Measurements from ENCODE around the gene TRIM54. TPM values are rescaled to one million over a fixed set of nuclear protein-coding genes. Genes with fewer than 3 reads are reported as not detected.

TRIM54 gene
- total RNA-seq, 1 donor from 2014 or later = not detected

DNA sequence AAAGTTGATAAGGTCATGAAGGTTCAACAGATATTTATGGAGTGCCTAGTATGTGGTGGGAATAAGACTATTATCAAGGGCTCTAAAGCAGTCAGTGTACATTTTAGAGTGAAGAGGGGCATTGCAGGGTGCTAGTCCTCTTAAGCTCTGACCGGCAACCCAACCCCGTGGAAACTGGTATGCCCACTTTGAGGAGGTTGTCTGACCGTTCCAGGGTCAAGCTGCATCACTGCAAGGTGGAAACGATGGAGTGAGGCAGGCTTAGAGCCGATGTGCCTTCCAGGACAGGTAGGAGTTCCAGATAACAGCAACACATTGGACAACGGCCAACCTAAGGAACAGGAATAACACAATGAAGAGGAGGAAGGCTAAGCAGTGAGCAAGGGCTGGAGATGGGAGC is 27.4 kb downstream of the TRIM54 start:
- Mint-ChIP-seq H3K9me3 (ENCODE audit: unreplicated experiment) (peaks cover 4% of the 10 kb centered on the region), H3K4me1 (ENCODE audit: low read depth, unreplicated experiment) (no peaks in the 10 kb centered on the region), H3K27ac (ENCODE audit: unreplicated experiment) (no peak overlapping the region), H3K4me3 (ENCODE audit: unreplicated experiment) (no peak overlapping the region), H3K27me3 (ENCODE audit: low read depth, unreplicated experiment) (peaks cover 32% of the 10 kb centered on the region), H3K36me3 (ENCODE audit: low read depth, unreplicated experiment) (peaks cover 18% of the 10 kb centered on the region)
- Histone ChIP-seq H3K79me2 (ENCODE audit: insufficient read depth, low read length) (no peaks in the 10 kb centered on the region), H3K4me1 (ENCODE audit: insufficient read depth, low read length) (peaks cover 3% of the 10 kb centered on the region), H3K4me3 (ENCODE audit: insufficient read depth, low read depth, low read length) (no peak overlapping the region), H3K4me2 (ENCODE audit: low read length) (no peak overlapping the region), H3K27me3 (ENCODE audit: insufficient read depth, low read length) (peaks cover 41% of the 10 kb centered on the region), H3K27ac (ENCODE audit: low read depth, low read length) (no peak overlapping the region), H3K9ac (ENCODE audit: low read length) (no peak overlapping the region), H4K20me1 (ENCODE audit: insufficient read depth, low read length) (peaks cover 36% of the 10 kb centered on the region), H2AFZ (ENCODE audit: low read depth, low read length) (no peak overlapping the region), H3K9me3 (ENCODE audit: insufficient read depth, low read depth, low read length) (no peaks in the 10 kb centered on the region), H3K36me3 (ENCODE audit: insufficient read depth, low read length) (no peaks in the 10 kb centered on the region)
- FAIRE-seq (no peak), DNase-seq (ENCODE audit: low read depth) (no peak)
- TF ChIP-seq EZH2 (IDR thresholded peaks at IDR 0.05; ENCODE audit: insufficient read depth, low read length) = no peak
- TF ChIP-seq, protein P1, sequence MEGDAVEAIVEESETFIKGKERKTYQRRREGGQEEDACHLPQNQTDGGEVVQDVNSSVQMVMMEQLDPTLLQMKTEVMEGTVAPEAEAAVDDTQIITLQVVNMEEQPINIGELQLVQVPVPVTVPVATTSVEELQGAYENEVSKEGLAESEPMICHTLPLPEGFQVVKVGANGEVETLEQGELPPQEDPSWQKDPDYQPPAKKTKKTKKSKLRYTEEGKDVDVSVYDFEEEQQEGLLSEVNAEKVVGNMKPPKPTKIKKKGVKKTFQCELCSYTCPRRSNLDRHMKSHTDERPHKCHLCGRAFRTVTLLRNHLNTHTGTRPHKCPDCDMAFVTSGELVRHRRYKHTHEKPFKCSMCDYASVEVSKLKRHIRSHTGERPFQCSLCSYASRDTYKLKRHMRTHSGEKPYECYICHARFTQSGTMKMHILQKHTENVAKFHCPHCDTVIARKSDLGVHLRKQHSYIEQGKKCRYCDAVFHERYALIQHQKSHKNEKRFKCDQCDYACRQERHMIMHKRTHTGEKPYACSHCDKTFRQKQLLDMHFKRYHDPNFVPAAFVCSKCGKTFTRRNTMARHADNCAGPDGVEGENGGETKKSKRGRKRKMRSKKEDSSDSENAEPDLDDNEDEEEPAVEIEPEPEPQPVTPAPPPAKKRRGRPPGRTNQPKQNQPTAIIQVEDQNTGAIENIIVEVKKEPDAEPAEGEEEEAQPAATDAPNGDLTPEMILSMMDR (IDR thresholded peaks at IDR 0.05; ENCODE audit: insufficient read depth, low read depth, low read length) = no peak

DNA sequence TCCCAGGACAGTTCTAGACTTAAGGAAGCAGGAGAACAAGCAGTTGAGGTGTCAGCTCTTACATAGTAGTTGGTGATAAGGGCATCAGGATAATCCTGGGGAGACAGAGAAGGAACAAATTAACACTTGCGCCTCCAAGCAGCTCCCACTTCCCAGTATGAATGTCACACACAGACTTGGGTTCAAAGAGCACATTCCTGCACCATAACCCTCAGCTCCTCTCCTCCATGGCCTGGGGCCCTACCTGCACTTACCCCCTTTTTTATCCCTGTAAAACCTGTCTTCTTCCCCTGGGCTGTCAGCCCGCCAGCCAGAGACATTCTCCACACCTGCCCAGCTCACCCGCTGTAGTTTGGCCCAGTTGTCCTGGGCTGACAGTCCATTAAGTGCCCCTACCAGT is 29.9 kb downstream of the TRIM54 start:
- Histone ChIP-seq H3K79me2 (ENCODE audit: insufficient read depth, low read length) (no peaks in the 10 kb centered on the region), H3K4me3 (ENCODE audit: insufficient read depth, low read depth, low read length) (no peak overlapping the region), H3K4me2 (ENCODE audit: low read length) (no peak overlapping the region), H3K27me3 (ENCODE audit: insufficient read depth, low read length) (peaks cover 16% of the 10 kb centered on the region), H3K4me1 (ENCODE audit: insufficient read depth, low read length) (no peaks in the 10 kb centered on the region), H3K36me3 (ENCODE audit: insufficient read depth, low read length) (no peaks in the 10 kb centered on the region), H2AFZ (ENCODE audit: low read depth, low read length) (no peak overlapping the region), H3K9ac (ENCODE audit: low read length) (no peak overlapping the region), H4K20me1 (ENCODE audit: insufficient read depth, low read length) (peaks cover 45% of the 10 kb centered on the region), H3K9me3 (ENCODE audit: insufficient read depth, low read depth, low read length) (no peaks in the 10 kb centered on the region), H3K27ac (ENCODE audit: low read depth, low read length) (no peak overlapping the region)
- DNase-seq (ENCODE audit: low read depth) (no peak), FAIRE-seq (no peak)
- H3K4me3 Mint-ChIP-seq (ENCODE audit: unreplicated experiment) = no peak overlapping the region
- peaks cover 4% of the 10 kb centered on the region for H3K9me3 Mint-ChIP-seq (ENCODE audit: unreplicated experiment)
- H3K27me3 Mint-ChIP-seq (ENCODE audit: low read depth, unreplicated experiment) = peaks cover 16% of the 10 kb centered on the region
- no peaks in the 10 kb centered on the region for H3K4me1 Mint-ChIP-seq (ENCODE audit: low read depth, unreplicated experiment)
- TF ChIP-seq, protein P1 (IDR thresholded peaks at IDR 0.05; ENCODE audit: insufficient read depth, low read depth, low read length) = no peak
- no peak for TF ChIP-seq EZH2 (IDR thresholded peaks at IDR 0.05; ENCODE audit: insufficient read depth, low read length)
- peaks cover 20% of the 10 kb centered on the region for H3K36me3 Mint-ChIP-seq (ENCODE audit: low read depth, unreplicated experiment)
- H3K27ac Mint-ChIP-seq (ENCODE audit: unreplicated experiment) = no peak overlapping the region

DNA sequence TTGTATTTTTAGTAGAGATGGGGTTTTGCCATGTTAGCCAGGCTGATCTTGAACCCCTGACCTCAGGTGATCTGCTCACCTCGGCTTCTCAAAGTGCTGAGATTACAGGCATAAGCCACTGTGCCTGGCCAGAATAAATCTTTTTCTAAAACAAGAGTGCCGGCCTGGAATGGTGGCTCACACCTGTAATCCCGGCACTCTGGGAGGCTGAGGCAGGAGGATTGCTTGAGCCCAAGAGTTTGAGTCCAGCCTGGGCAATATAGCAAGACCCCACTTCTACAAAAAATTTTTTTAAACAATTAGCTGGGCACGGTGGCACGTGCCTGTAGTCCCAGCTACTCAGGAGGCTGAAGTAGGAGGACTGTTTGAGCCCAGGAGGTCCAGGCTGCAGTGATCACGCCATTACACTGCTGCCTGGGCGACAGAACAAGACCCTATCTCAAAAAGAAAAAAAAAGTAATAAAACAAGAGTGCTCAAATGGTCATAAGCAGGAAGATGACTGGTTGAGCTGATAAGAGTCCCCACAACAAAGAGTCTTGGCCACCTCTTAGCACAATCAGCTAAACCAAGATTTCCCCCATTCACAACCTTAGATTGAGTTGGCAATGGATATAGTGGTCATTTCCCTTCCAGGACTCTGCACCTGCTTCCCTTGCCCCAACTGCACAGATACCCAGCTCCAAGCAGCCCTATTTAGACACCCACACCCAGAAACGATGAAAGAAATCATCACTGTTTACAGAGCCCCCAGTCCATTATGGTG is 31.8 kb downstream of the TRIM54 start:
- no peak for FAIRE-seq
- no peak overlapping the region for H3K4me3 Mint-ChIP-seq (ENCODE audit: unreplicated experiment)
- no peak for TF ChIP-seq EZH2 (IDR thresholded peaks at IDR 0.05; ENCODE audit: insufficient read depth, low read length)
- TF ChIP-seq, protein P1 (IDR thresholded peaks at IDR 0.05; ENCODE audit: insufficient read depth, low read depth, low read length) = no peak

More for the DNA sequence above, 31.8 kb downstream of the TRIM54 start:
- Mint-ChIP-seq H3K4me1 (ENCODE audit: low read depth, unreplicated experiment) (no peaks in the 10 kb centered on the region), H3K27ac (ENCODE audit: unreplicated experiment) (no peak overlapping the region), H3K27me3 (ENCODE audit: low read depth, unreplicated experiment) (peaks cover 6% of the 10 kb centered on the region), H3K9me3 (ENCODE audit: unreplicated experiment) (peaks cover 4% of the 10 kb centered on the region), H3K36me3 (ENCODE audit: low read depth, unreplicated experiment) (peaks cover 22% of the 10 kb centered on the region)
- no peak for DNase-seq (ENCODE audit: low read depth)
- H2AFZ ChIP-seq (ENCODE audit: low read depth, low read length) = no peak overlapping the region
- H3K27me3 ChIP-seq (ENCODE audit: insufficient read depth, low read length) = no peaks in the 10 kb centered on the region
- no peak overlapping the region for H3K4me2 ChIP-seq (ENCODE audit: low read length)
- H4K20me1 ChIP-seq (ENCODE audit: insufficient read depth, low read length) = peaks cover 35% of the 10 kb centered on the region
- H3K9me3 ChIP-seq (ENCODE audit: insufficient read depth, low read depth, low read length) = no peaks in the 10 kb centered on the region
- no peaks in the 10 kb centered on the region for H3K36me3 ChIP-seq (ENCODE audit: insufficient read depth, low read length)
- no peak overlapping the region for H3K4me3 ChIP-seq (ENCODE audit: insufficient read depth, low read depth, low read length)
- H3K9ac ChIP-seq (ENCODE audit: low read length) = no peak overlapping the region
- H3K27ac ChIP-seq (ENCODE audit: low read depth, low read length) = no peak overlapping the region
- no peaks in the 10 kb centered on the region for H3K79me2 ChIP-seq (ENCODE audit: insufficient read depth, low read length)
- H3K4me1 ChIP-seq (ENCODE audit: insufficient read depth, low read length) = no peaks in the 10 kb centered on the region

Measured in astrocyte (in vitro differentiated cells and primary cell).